B cell (primary cell): ENCODE measurements around the gene CRTAC1. TPM values are rescaled to one million over a fixed set of nuclear protein-coding genes. Genes with fewer than 3 reads are reported as not detected.

Source experiments
- ATAC-seq: fragments of 200-7000 bp; cut with Tn5 transposase; one replicate; pipeline ENCODE4 v1.10.0; 2021; ENCODE audit warnings: low read depth, mild to moderate bottlenecking, moderate number of reproducible peaks, moderate library complexity
- CTCF ChIA-PET: fragments of 350-600 bp; sonication (Branson Sonifier 250); formaldehyde crosslinking; loops from one replicate; lab custom pipeline; 2021; ENCODE audit warnings: antibody characterized with exemption, inconsistent platforms; lab: Charles Lee
- POLR2A ChIA-PET: fragments of 350-600 bp; sonication (Branson Sonifier 250); formaldehyde crosslinking; loops from one replicate; lab custom pipeline; 2021; ENCODE audit warnings: antibody characterized with exemption; lab: Charles Lee
- DNase-seq: peaks from one replicate; pipeline ENCODE4 v3.0.0; 2013
- H2AFZ ChIP-seq: 2 replicates; pipeline ENCODE4 v1.6.1; 2012; ENCODE audit warnings: mild to moderate bottlenecking, low read depth, low read length; ENCODE audit not compliant: insufficient read depth, poor library complexity, severe bottlenecking
- H3K27ac ChIP-seq, 2 donors: 1 replicate in 1 of 2; 2 replicates in 1 of 2; pipeline ENCODE4 v1.5.1; 2012 to 2013; ENCODE audit warnings: low read length in 2 of 2, mild to moderate bottlenecking in 2 of 2, moderate library complexity in 1 of 2
- H3K27me3 ChIP-seq, 4 experiments: fragments of 200-600 bp in 1 of 4; sonication (generic) in 1 of 4; replicated peaks in 1 of 4; 1 replicate in 2 of 4; 2 replicates in 2 of 4; pipeline versions ENCODE4 v1.6.1 to v1.7.0; 2013 to 2016; ENCODE audit warnings: low read length in 3 of 4, mild to moderate bottlenecking in 2 of 4, mixed read lengths in 1 of 4, moderate library complexity in 1 of 4; ENCODE audit not compliant: insufficient read depth in 4 of 4, control insufficient read depth in 3 of 4; ENCODE audit errors: control extremely low read depth in 1 of 4
- H3K36me3 ChIP-seq, 2 experiments: replicated peaks in 1 of 2; 1 replicate in 1 of 2; 2 replicates in 1 of 2; pipeline versions ENCODE4 v1.6.1 to v1.7.1; 2013; ENCODE audit warnings: low read length in 1 of 2; ENCODE audit not compliant: insufficient read depth in 2 of 2, control insufficient read depth in 1 of 2; ENCODE audit errors: control extremely low read depth in 1 of 2, extremely low read depth in 1 of 2
- H3K4me1 ChIP-seq, 2 donors: fragments of 200-600 bp in 1 of 2; sonication (generic) in 1 of 2; 1 replicate in 1 of 2; 2 replicates in 1 of 2; pipeline versions ENCODE4 v1.5.1 to v1.6.1; 2013 to 2017; ENCODE audit warnings: low read length in 2 of 2; ENCODE audit not compliant: control insufficient read depth in 2 of 2, insufficient read depth in 2 of 2
- H3K4me2 ChIP-seq: replicated peaks from 2 replicates; pipeline ENCODE3; 2012; ENCODE audit warnings: mild to moderate bottlenecking, low read depth, low read length; ENCODE audit not compliant: poor library complexity, severe bottlenecking
- H3K4me3 ChIP-seq, 5 experiments: fragments of 200-600 bp in 1 of 5; sonication (generic) in 1 of 5; 1 replicate in 3 of 5; 2 replicates in 2 of 5; pipeline versions ENCODE4 v1.5.1 to v1.7.0; 2011 to 2016; ENCODE audit warnings: low read length in 4 of 5, mild to moderate bottlenecking in 4 of 5, low read depth in 2 of 5, control low read depth in 1 of 5, moderate library complexity in 1 of 5; ENCODE audit not compliant: insufficient read depth in 1 of 5; ENCODE audit errors: control extremely low read depth in 1 of 5, extremely low read depth in 1 of 5
- H3K79me2 ChIP-seq: fragments of 200-600 bp; sonication (generic); one replicate; pipeline ENCODE4 v1.6.0; 2016; ENCODE audit warnings: low read length; ENCODE audit not compliant: control insufficient read depth, insufficient read depth
- H3K9ac ChIP-seq: fragments of 200-600 bp; sonication (generic); 2 replicates; pipeline ENCODE4 v1.6.1; 2017; ENCODE audit warnings: mild to moderate bottlenecking, low read length, moderate library complexity
- H3K9me3 ChIP-seq, 3 donors: one replicate each; pipeline versions ENCODE4 v1.6.1 to v1.7.1; 2013; ENCODE audit warnings: low read length in 2 of 3; ENCODE audit not compliant: control insufficient read depth in 2 of 3, insufficient read depth in 1 of 3; ENCODE audit errors: control extremely low read depth in 1 of 3
- H4K20me1 ChIP-seq: 2 replicates; pipeline ENCODE4 v1.6.0; 2012; ENCODE audit warnings: mild to moderate bottlenecking, low read length; ENCODE audit not compliant: insufficient read depth, control insufficient read depth, poor library complexity, severe bottlenecking
- H3K27ac Mint-ChIP-seq: one replicate; pipeline ENCODE4 v1.8.0; 2021; ENCODE audit warnings: mixed read lengths
- H3K27me3 Mint-ChIP-seq: one replicate; pipeline ENCODE4 v1.8.0; 2021; ENCODE audit warnings: mixed read lengths
- H3K4me1 Mint-ChIP-seq: one replicate; pipeline ENCODE4 v1.8.0; 2021; ENCODE audit warnings: mixed read lengths
- H3K4me3 Mint-ChIP-seq: one replicate; pipeline ENCODE4 v1.8.0; 2021; ENCODE audit warnings: mixed read lengths
- H3K9me3 Mint-ChIP-seq: one replicate; pipeline ENCODE4 v1.8.0; 2022; ENCODE audit warnings: mixed read lengths; ENCODE audit not compliant: insufficient read depth
- EZH2 ChIP-seq: IDR thresholded peaks from 2 replicates; pipeline ENCODE4 v1.6.1; 2012; ENCODE audit warnings: borderline replicate concordance, low read depth, mild to moderate bottlenecking, moderate library complexity, low read length; ENCODE audit not compliant: insufficient read depth, poor library complexity, severe bottlenecking
- WGBS: methylation state at CpG from one replicate; pipeline ENCODE4 v1.1.5; 2013; ENCODE audit warnings: missing lambda C conversion rate; ENCODE audit not compliant: insufficient coverage; 5-methylcytosine and 5-hydroxymethylcytosine counted together
- intact Hi-C: fragments of 100-400 bp; cut with micrococcal nuclease; formaldehyde crosslinking; loops from one replicate; pipeline ENCODE4 v1.10.0; 2022
- polyA plus RNA-seq: library from polyadenylated mRNA; depleted of rRNA; stranded (reverse); fragments of >200 nt; gene quantifications from 2 replicates; pipeline ENCODE4 v1.2.3, GENCODE V29; 2012
- total RNA-seq, 2 donors: library from RNA; stranded (reverse); fragments of 120-200 nt in 1 of 2; gene quantifications; 1 replicate in 1 of 2; 2 replicates in 1 of 2; pipeline versions ENCODE4 v1.2.3 to v1.2.4, GENCODE V29; 2013 to 2022
- TF ChIP-seq, protein P1 (sequence below): fragments of 200-600 bp; IDR thresholded peaks from one replicate; pipeline ENCODE4 v1.8.0; 2022; ENCODE audit warnings: antibody characterized with exemption, mild to moderate bottlenecking

The CRTAC1 gene
- total and polyA plus RNA-seq, 2 donors (not counting 1 experiment from before 2014, with no cell fraction given) = not detected

DNA sequence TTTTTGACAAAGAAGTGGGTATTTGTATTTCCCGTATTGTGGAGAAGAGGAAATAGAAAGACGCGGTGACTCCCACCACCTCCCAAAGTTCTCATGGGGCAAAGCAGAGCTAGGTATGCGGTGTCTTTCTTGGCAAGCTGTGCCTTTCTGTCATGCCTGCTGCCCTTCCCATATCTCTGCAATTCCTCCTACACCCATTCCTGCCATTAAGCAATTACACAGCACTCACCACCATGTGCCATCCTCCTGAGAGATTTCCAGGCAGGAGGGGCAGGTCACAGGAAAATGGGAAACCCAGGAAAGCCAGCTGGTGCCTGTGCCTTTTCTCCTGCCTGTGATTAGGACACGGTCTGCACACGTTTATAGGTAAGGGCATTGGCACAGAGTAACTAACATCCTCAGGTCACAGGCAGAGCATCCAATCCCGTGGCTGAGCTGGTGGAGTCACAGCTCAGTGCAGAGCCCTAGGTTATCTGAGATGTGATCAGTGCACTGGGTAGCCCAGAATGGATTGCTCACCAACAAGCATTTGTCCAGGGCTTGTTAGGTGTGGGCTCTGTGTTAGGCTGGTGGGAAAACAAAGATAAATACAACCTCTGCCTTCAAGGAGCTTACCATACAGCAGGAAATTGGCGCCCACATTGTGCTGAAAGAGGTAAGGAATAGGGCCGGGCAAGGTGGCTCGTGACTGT lies 9.4 kb upstream of the CRTAC1 start:
- H3K36me3 ChIP-seq = no peaks in the 10 kb centered on the region
- H3K79me2 ChIP-seq = no peaks in the 10 kb centered on the region
- H2AFZ ChIP-seq = no peak overlapping the region
- peaks cover 0 to 60% (median 27%) of the 10 kb centered on the region in 4 experiments for H3K27me3 ChIP-seq
- no peak overlapping the region for H3K4me2 ChIP-seq
- no peaks in the 10 kb centered on the region for H3K9me3 Mint-ChIP-seq
- H3K4me3 Mint-ChIP-seq = no peak overlapping the region
- CTCF ChIA-PET = interaction anchor here (0.8 to 3.5 kb wide), 4 partner anchors 11 to 354 kb away, joined by 3 to 33 read pairs (median 13); no protein-coding TSS in a partner anchor
- intact Hi-C loops = loop anchor here (5.0 kb wide), 1 partner anchor 353 kb away; the partner anchor contains the start of gene AVPI1
- WGBS = 69% methylated on average over 10 of the region's 10 CpGs
- H3K9me3 ChIP-seq = no peaks in the 10 kb centered on the region
- no peaks in the 10 kb centered on the region for H3K4me1 Mint-ChIP-seq
- H3K27me3 Mint-ChIP-seq = peaks cover 86% of the 10 kb centered on the region
- no peak overlapping the region for H3K9ac ChIP-seq
- no peaks in the 10 kb centered on the region for H3K4me1 ChIP-seq
- no peak overlapping the region for H3K27ac ChIP-seq
- POLR2A ChIA-PET = no interaction called here
- H3K27ac Mint-ChIP-seq = no peak overlapping the region
- no peak for DNase-seq
- no peaks in the 10 kb centered on the region for H4K20me1 ChIP-seq
- no peak for ATAC-seq
- no peak overlapping the region for H3K4me3 ChIP-seq
- TF ChIP-seq, protein P1, sequence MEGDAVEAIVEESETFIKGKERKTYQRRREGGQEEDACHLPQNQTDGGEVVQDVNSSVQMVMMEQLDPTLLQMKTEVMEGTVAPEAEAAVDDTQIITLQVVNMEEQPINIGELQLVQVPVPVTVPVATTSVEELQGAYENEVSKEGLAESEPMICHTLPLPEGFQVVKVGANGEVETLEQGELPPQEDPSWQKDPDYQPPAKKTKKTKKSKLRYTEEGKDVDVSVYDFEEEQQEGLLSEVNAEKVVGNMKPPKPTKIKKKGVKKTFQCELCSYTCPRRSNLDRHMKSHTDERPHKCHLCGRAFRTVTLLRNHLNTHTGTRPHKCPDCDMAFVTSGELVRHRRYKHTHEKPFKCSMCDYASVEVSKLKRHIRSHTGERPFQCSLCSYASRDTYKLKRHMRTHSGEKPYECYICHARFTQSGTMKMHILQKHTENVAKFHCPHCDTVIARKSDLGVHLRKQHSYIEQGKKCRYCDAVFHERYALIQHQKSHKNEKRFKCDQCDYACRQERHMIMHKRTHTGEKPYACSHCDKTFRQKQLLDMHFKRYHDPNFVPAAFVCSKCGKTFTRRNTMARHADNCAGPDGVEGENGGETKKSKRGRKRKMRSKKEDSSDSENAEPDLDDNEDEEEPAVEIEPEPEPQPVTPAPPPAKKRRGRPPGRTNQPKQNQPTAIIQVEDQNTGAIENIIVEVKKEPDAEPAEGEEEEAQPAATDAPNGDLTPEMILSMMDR = no peak
- TF ChIP-seq EZH2 = no peak

DNA sequence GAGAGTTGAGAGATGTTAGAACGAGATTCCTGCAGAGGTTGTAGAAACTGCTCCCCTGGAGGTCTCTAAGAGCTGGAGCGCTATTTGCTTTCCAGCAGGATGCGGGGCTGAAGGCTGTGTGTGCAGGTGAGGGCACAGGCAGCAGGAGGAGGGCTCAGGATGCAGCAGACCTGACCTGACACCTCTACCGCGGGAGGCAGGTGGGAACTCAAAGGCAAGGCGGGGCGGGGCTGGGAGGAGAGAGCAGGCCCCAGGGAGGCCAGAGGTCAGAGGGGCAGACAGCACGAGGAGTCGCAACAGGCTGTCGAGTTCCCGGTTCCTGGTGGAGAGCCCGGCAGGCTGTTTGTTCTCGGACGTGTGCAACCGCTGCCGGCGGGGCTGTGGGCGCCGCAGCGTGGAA lies 7.9 kb upstream of the CRTAC1 start:
- whole genome bisulfite sequencing = 15% methylated on average over 20 of the region's 20 CpGs
- Histone ChIP-seq H4K20me1 (no peaks in the 10 kb centered on the region), H3K9ac (no peak overlapping the region), H3K9me3 (no peaks in the 10 kb centered on the region), H3K36me3 (no peaks in the 10 kb centered on the region), H3K4me1 (no peaks in the 10 kb centered on the region), H2AFZ (no peak overlapping the region), H3K4me3 (no peak overlapping the region), H3K27me3 (peaks cover 0 to 68% (median 26%) of the 10 kb centered on the region in 4 experiments), H3K4me2 (no peak overlapping the region), H3K27ac (no peak overlapping the region), H3K79me2 (no peaks in the 10 kb centered on the region)
- no peak for DNase-seq
- H3K27me3 Mint-ChIP-seq = peaks cover 85% of the 10 kb centered on the region
- intact Hi-C loops = no loop called here
- TF ChIP-seq EZH2 = no peak
- TF ChIP-seq, protein P1 = no peak
- ATAC-seq = no peak
- H3K9me3 Mint-ChIP-seq = no peaks in the 10 kb centered on the region
- no peaks in the 10 kb centered on the region for H3K4me1 Mint-ChIP-seq
- ChIA-PET CTCF (interaction anchor here (5.9 kb wide), 1 partner anchor 8 kb away, joined by 42 read pairs; no protein-coding TSS in a partner anchor), POLR2A (no interaction called here)
- H3K27ac Mint-ChIP-seq = no peak overlapping the region
- H3K4me3 Mint-ChIP-seq = no peak overlapping the region
